ENCODE results near the gene SLC16A10. TPM values are rescaled to one million over a fixed set of nuclear protein-coding genes. Genes with fewer than 3 reads are reported as not detected.
A peak's percentile ranks its signal among the peaks of the same experiment; 100 is the strongest.

The SLC16A10 gene
- total RNA-seq, 4 donors from 2014 or later, result under 0.01 to 3.8 (median 1.2) TPM; not detected in 1

DNA sequence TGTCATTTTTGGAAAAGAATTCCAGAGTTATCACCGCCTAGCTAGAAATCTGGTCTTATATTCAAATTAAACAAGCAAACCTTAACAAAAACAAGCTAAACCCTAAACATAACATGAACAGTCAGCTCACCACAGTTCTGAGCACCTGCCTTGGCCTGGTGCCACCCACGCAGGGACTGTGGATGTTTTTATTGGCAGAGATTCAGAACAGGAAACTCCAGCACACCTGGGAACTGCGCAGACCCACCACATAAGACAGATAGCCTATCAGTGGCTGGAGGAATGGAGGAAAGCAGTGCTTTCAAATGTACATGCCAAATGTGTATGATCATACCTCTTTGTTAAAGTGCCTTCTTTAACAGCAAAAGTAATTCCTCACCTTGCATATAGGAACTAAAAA lies 8.9 kb downstream of the SLC16A10 start:
- intact Hi-C loops (cut with DNase I; ENCODE audit: low total_unique reads), result no loop called here
- no peak for TF ChIP-seq POLR2A (IDR thresholded peaks at IDR 0.05)
- TF ChIP-seq, protein P1, sequence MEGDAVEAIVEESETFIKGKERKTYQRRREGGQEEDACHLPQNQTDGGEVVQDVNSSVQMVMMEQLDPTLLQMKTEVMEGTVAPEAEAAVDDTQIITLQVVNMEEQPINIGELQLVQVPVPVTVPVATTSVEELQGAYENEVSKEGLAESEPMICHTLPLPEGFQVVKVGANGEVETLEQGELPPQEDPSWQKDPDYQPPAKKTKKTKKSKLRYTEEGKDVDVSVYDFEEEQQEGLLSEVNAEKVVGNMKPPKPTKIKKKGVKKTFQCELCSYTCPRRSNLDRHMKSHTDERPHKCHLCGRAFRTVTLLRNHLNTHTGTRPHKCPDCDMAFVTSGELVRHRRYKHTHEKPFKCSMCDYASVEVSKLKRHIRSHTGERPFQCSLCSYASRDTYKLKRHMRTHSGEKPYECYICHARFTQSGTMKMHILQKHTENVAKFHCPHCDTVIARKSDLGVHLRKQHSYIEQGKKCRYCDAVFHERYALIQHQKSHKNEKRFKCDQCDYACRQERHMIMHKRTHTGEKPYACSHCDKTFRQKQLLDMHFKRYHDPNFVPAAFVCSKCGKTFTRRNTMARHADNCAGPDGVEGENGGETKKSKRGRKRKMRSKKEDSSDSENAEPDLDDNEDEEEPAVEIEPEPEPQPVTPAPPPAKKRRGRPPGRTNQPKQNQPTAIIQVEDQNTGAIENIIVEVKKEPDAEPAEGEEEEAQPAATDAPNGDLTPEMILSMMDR (IDR thresholded peaks at IDR 0.05), result no peak
- no peaks in the 10 kb centered on the region for H3K4me1 ChIP-seq
- no peaks in the 10 kb centered on the region for H3K9me3 ChIP-seq
- H3K4me3 ChIP-seq, result no peak overlapping the region
- H3K36me3 ChIP-seq, result no peaks in the 10 kb centered on the region
- DNase-seq, result no peak
- H3K27ac ChIP-seq, result no peak overlapping the region
- H3K27me3 ChIP-seq, result no peaks in the 10 kb centered on the region

DNA sequence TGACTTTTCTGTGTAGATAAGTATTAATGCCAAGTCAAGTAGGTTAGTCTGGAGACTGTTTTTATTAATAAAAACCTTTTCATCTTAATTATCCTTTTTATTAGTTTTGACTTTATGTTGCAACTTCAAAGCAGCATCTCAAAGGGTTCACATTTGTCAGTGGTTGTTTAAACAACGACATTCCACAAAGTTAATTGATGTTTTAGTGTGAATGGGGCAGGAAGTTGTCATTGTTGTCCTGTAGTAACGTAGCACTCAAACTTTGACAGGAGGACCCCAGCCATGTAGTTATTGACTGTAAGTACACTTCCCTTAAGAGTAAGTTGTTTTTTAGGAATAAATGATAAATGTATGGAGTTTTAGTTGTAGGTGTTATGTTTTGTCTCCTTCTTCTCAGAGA lies 11.3 kb downstream of the SLC16A10 start:
- no peaks in the 10 kb centered on the region for H3K9me3 ChIP-seq
- H3K4me3 ChIP-seq, result no peak overlapping the region
- DNase-seq, result no peak
- TF ChIP-seq POLR2A (IDR thresholded peaks at IDR 0.05), result no peak
- TF ChIP-seq, protein P1 (IDR thresholded peaks at IDR 0.05), result no peak
- no peaks in the 10 kb centered on the region for H3K4me1 ChIP-seq
- intact Hi-C loops (cut with DNase I; ENCODE audit: low total_unique reads), result no loop called here
- H3K36me3 ChIP-seq, result no peaks in the 10 kb centered on the region
- no peaks in the 10 kb centered on the region for H3K27me3 ChIP-seq
- no peak overlapping the region for H3K27ac ChIP-seq

DNA sequence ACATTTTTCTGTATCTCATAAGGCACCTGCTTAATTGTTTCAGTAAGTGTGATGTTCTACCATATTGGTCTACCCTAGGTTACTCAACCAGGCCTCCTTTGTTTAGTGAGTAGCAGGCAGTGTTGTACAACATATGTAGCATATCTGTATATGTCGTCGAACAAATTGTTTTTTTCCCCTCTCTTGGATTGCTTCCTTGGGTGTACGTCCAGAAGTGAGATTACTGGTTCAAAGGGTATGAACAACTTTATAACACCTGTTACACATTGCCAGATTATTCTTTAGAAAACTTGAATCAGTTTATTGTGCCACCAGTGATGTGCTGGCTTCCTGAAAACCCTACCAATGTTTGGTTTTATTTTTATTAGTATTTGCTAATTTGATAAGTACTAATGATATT lies 14.7 kb downstream of the SLC16A10 start:
- TF ChIP-seq POLR2A (IDR thresholded peaks at IDR 0.05), result no peak
- TF ChIP-seq, protein P1 (IDR thresholded peaks at IDR 0.05), result no peak
- Histone ChIP-seq H3K4me1 (no peaks in the 10 kb centered on the region), H3K4me3 (no peak overlapping the region), H3K27me3 (no peaks in the 10 kb centered on the region), H3K27ac (no peak overlapping the region), H3K36me3 (no peaks in the 10 kb centered on the region), H3K9me3 (no peaks in the 10 kb centered on the region)
- intact Hi-C loops (cut with DNase I; ENCODE audit: low total_unique reads), result no loop called here
- no peak for DNase-seq

DNA sequence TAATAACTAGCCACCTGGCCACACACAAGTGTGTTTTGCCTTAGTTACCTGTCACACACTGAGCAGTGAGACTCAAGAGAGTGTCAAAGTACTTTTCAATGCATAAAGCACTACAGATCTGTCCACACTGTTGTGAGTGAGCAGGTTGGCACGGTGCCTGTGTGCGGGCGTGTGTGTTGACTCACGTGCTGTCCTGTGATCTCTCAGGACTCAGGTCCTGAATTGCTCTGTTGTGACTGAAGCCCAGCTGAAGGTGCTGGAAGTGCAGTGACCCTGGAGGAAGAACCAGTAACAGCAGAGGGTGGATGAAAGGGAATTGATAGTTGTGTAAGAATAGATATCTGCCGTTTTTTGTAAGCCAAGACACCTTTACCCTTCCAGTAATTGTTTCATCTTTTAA lies 18.3 kb downstream of the SLC16A10 start:
- Histone ChIP-seq H3K9me3 (no peaks in the 10 kb centered on the region), H3K27me3 (no peaks in the 10 kb centered on the region), H3K4me1 (no peaks in the 10 kb centered on the region), H3K36me3 (no peaks in the 10 kb centered on the region), H3K4me3 (no peak overlapping the region), H3K27ac (no peak overlapping the region)
- intact Hi-C loops (cut with DNase I; ENCODE audit: low total_unique reads), result no loop called here
- peak; percentile 17 to 32 for DNase-seq
- TF ChIP-seq, protein P1 (IDR thresholded peaks at IDR 0.05), result no peak
- TF ChIP-seq POLR2A (IDR thresholded peaks at IDR 0.05), result no peak

DNA sequence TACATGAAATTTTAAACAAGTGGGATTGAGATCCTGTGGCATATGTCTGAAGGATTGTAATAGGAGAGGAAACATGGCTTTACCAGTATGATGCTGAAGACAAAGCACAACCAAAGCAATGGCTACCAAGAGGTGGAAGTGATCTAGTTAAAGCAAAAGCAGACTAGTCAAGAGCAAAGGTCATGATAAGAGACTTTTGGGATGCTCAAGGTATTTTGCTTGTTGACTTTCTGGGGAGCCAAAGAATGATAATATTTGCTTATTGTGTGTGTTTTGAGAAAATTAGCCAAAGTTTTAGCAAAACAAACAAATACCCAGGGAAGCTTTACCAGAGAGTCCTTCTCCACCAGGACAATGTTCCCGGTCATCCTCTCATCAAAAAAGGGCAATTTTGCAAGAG lies 20.3 kb downstream of the SLC16A10 start:
- H3K27me3 ChIP-seq, result no peaks in the 10 kb centered on the region
- no peak for DNase-seq
- no peak for TF ChIP-seq POLR2A (IDR thresholded peaks at IDR 0.05)
- TF ChIP-seq, protein P1 (IDR thresholded peaks at IDR 0.05), result no peak
- no peaks in the 10 kb centered on the region for H3K4me1 ChIP-seq
- H3K9me3 ChIP-seq, result no peaks in the 10 kb centered on the region
- no peak overlapping the region for H3K4me3 ChIP-seq
- no peaks in the 10 kb centered on the region for H3K36me3 ChIP-seq
- H3K27ac ChIP-seq, result no peak overlapping the region
- intact Hi-C loops (cut with DNase I; ENCODE audit: low total_unique reads), result no loop called here
